Ishikawa (cell line): ENCODE results near the gene MARCO.

Experiments used
- CEBPB ChIP-seq: IDR thresholded peaks from 2 replicates; pipeline ENCODE4 v1.6.1; 2012
- CREB1 ChIP-seq: IDR thresholded peaks from 2 replicates; pipeline ENCODE4 v1.6.1; 2012; ENCODE audit warnings: low read depth
- EGR1 ChIP-seq: IDR thresholded peaks from 2 replicates; pipeline ENCODE4 v1.6.1; 2012
- EP300 ChIP-seq: IDR thresholded peaks from 2 replicates; pipeline ENCODE4 v1.6.1; 2012; ENCODE audit warnings: borderline replicate concordance
- FOXM1 ChIP-seq: IDR thresholded peaks from 2 replicates; pipeline ENCODE4 v1.6.1; 2012; ENCODE audit warnings: low read depth, borderline replicate concordance
- NFIC ChIP-seq: IDR thresholded peaks from 2 replicates; pipeline ENCODE4 v1.6.1; 2012
- RAD21 ChIP-seq: IDR thresholded peaks from 2 replicates; pipeline ENCODE4 v1.6.1; 2012; ENCODE audit warnings: low read depth
- TAF1 ChIP-seq: IDR thresholded peaks from 2 replicates; pipeline ENCODE4 v1.6.1; 2012; ENCODE audit warnings: low read depth, mild to moderate bottlenecking
- TCF12 ChIP-seq: IDR thresholded peaks from 2 replicates; pipeline ENCODE4 v1.6.1; 2012; ENCODE audit warnings: low read depth
- TEAD4 ChIP-seq: IDR thresholded peaks from 2 replicates; pipeline ENCODE4 v1.6.1; 2012
- YY1 ChIP-seq: IDR thresholded peaks from 2 replicates; pipeline ENCODE4 v1.6.1; 2012; ENCODE audit warnings: low read depth
- ZBTB7A ChIP-seq: IDR thresholded peaks from 2 replicates; pipeline ENCODE4 v1.6.1; 2012; ENCODE audit warnings: low read depth
- TF ChIP-seq, protein P1 (sequence below): IDR thresholded peaks from 2 replicates; pipeline ENCODE4 v1.6.1; 2012; ENCODE audit warnings: low read depth, mild to moderate bottlenecking
- TF ChIP-seq, protein P2 (sequence below): IDR thresholded peaks from 2 replicates; pipeline ENCODE4 v1.6.1; 2012
- TF ChIP-seq, protein P3 (sequence below): IDR thresholded peaks from 2 replicates; pipeline ENCODE4 v1.6.1; 2012

The MARCO gene

DNA sequence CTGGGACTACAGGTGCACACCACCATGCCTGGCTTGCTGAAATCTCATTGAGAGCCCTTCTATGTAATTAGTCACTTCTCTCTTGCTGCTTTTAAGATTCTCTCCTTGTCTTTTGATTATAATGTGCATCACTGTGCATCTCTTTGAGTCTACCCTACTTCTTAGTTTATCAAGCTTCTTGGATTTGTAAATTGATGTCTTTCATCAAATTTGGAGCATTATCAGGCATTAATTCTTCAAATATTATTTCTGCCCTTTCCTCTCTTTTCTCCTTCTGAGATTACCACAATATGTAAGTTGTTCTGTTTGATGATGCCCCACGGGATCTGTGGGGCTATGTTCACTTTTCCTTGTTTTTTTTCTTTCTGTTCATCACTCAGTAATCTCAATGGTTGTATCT lies 9.0 kb upstream of the MARCO start:
- no peak for TF ChIP-seq ZBTB7A
- no peak for TF ChIP-seq EGR1
- TF ChIP-seq CEBPB, result no peak
- no peak for TF ChIP-seq CREB1
- TF ChIP-seq, protein P1, sequence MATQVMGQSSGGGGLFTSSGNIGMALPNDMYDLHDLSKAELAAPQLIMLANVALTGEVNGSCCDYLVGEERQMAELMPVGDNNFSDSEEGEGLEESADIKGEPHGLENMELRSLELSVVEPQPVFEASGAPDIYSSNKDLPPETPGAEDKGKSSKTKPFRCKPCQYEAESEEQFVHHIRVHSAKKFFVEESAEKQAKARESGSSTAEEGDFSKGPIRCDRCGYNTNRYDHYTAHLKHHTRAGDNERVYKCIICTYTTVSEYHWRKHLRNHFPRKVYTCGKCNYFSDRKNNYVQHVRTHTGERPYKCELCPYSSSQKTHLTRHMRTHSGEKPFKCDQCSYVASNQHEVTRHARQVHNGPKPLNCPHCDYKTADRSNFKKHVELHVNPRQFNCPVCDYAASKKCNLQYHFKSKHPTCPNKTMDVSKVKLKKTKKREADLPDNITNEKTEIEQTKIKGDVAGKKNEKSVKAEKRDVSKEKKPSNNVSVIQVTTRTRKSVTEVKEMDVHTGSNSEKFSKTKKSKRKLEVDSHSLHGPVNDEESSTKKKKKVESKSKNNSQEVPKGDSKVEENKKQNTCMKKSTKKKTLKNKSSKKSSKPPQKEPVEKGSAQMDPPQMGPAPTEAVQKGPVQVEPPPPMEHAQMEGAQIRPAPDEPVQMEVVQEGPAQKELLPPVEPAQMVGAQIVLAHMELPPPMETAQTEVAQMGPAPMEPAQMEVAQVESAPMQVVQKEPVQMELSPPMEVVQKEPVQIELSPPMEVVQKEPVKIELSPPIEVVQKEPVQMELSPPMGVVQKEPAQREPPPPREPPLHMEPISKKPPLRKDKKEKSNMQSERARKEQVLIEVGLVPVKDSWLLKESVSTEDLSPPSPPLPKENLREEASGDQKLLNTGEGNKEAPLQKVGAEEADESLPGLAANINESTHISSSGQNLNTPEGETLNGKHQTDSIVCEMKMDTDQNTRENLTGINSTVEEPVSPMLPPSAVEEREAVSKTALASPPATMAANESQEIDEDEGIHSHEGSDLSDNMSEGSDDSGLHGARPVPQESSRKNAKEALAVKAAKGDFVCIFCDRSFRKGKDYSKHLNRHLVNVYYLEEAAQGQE, result no peak
- TF ChIP-seq NFIC, result no peak

DNA sequence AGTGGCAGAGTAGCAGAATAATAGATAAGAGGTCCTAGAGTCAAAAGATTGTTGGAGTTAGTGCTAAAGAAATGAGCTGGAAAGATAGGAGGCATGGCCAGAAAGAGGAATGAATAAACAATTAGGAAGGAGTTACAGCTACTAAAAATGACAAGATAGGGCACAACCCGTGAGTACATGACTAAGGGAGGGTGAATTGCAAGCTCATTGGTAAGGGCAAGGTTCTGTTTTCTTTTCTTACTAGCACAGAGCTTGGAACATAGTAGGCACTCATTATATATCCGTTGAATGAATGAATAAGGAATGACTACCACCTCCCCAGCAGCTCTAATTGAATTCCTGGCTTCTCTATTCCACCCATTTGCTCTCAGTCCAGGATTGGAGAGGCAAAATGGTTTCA lies 5.7 kb upstream of the MARCO start:
- no peak for TF ChIP-seq CREB1
- TF ChIP-seq EP300, result no peak
- TF ChIP-seq TAF1, result no peak
- no peak for TF ChIP-seq NFIC
- no peak for TF ChIP-seq TEAD4
- TF ChIP-seq EGR1, result no peak
- no peak for TF ChIP-seq TCF12
- TF ChIP-seq, protein P2, sequence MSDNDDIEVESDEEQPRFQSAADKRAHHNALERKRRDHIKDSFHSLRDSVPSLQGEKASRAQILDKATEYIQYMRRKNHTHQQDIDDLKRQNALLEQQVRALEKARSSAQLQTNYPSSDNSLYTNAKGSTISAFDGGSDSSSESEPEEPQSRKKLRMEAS, result no peak
- TF ChIP-seq, protein P3, sequence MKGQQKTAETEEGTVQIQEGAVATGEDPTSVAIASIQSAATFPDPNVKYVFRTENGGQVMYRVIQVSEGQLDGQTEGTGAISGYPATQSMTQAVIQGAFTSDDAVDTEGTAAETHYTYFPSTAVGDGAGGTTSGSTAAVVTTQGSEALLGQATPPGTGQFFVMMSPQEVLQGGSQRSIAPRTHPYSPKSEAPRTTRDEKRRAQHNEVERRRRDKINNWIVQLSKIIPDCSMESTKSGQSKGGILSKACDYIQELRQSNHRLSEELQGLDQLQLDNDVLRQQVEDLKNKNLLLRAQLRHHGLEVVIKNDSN, result no peak
- TF ChIP-seq FOXM1, result no peak
- TF ChIP-seq YY1, result no peak
- no peak for TF ChIP-seq ZBTB7A
- TF ChIP-seq RAD21, result no peak
- TF ChIP-seq CEBPB, result no peak
- TF ChIP-seq, protein P1, result no peak

DNA sequence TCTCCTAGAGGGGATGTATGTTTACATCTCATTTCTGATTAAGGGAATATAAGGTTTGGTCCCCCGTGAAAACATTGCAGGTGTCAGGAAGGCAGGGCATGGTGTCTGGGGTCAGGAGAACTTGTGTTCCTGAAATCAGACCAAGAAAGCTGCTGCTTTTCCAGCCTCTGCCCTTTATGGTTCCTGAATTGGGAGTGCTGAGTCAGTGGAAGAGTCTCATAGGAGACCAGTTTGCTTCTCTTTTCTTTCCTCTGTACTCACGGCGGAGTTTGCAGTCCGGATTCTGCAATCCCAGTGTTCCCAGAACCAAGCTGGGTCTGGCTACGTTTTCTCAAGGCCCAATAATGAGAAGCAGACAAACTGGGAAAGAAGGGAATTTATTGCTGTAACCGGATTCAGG lies 5.1 kb upstream of the MARCO start:
- TF ChIP-seq, protein P3, result no peak
- TF ChIP-seq YY1 (no peak), TEAD4 (no peak), EP300 (no peak), CEBPB (no peak), FOXM1 (no peak), EGR1 (no peak), TAF1 (no peak)

DNA sequence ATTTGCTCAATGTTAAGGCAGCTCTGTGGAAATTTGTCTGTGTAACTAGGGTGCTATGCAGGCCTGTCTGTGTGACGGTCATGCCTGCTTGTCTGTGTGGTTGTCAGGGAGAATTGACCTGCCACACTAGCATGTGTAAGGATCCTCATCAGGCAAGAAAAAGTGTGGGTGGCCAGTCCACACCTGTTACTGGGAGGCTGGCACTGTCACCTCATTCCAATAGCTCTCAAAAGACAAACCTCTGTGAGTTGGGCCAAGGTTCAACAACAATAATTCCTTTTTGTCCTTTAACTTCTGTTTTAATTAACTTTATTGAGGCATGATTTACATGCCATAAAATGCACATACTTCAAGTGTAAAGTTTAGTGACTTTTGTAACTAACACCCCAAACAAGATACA lies 4.2 kb upstream of the MARCO start:
- no peak for TF ChIP-seq CREB1
- TF ChIP-seq, protein P2, result no peak
- no peak for TF ChIP-seq TAF1

DNA sequence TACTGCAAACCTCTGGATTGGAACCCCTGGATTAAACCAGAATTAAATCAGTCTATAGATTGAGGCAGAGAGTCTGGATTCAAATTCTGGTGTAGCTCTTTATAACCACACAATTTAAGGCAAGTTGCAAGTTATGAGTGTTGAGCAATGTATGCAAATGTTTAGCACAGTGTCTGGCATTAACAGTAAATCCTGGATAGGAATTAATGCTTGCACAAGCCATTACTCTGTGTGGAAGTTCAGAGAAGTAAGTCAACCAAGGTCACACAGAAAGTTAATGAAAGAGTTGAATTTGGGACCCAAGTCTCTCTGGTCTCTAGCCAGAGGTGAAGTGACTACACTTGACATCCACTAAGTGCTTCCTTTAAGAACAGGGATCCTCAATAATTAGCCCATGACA lies 2.0 kb upstream of the MARCO start:
- no peak for TF ChIP-seq EP300
- TF ChIP-seq CEBPB, result no peak
- TF ChIP-seq, protein P3, result no peak
- TF ChIP-seq, protein P1, result no peak
- TF ChIP-seq, protein P2, result no peak
